H1 (cell line): ENCODE results near the gene HOXA10. TPM values are rescaled to one million over a fixed set of nuclear protein-coding genes. Genes with fewer than 3 reads are reported as not detected.

ENCODE experiments used
- EZH2 ChIP-seq: fragments of 200-600 bp; sonication (generic); IDR thresholded peaks from 2 replicates; pipeline ENCODE4 v1.7.1; 2012; ENCODE audit warnings: low read depth, mild to moderate bottlenecking, moderate library complexity, low read length, inconsistent platforms; ENCODE audit not compliant: severe bottlenecking
- polyA plus RNA-seq, 7 experiments: library from polyadenylated mRNA; depleted of rRNA in 3 of 7; stranded (reverse) in 5 of 7; unstranded in 2 of 7; fragments of >200 nt in 5 of 7; fragments of 200-250 nt in 2 of 7; gene quantifications; 1 replicate in 5 of 7; 2 replicates in 1 of 7; 4 replicates in 1 of 7; pipeline versions ENCODE4 v1.2.1 to v1.2.3, GENCODE V29; 2011 to 2013; ENCODE audit warnings: missing spikeins in 2 of 7, mixed read lengths in 2 of 7
- total RNA-seq: library from RNA; stranded (reverse); fragmentation: NEBNext Ultra II Directional; extraction: Animal tissue kit (Norgen Biotek cat#: 25700); gene quantifications from 2 replicates; pipeline ENCODE4 v1.2.1, GENCODE V29; 2021

The HOXA10 gene
- total and polyA plus RNA-seq, 2 of the 8 experiments (the other 6 are each of a cell fraction or from before 2014, with no cell fraction given) = not detected

DNA sequence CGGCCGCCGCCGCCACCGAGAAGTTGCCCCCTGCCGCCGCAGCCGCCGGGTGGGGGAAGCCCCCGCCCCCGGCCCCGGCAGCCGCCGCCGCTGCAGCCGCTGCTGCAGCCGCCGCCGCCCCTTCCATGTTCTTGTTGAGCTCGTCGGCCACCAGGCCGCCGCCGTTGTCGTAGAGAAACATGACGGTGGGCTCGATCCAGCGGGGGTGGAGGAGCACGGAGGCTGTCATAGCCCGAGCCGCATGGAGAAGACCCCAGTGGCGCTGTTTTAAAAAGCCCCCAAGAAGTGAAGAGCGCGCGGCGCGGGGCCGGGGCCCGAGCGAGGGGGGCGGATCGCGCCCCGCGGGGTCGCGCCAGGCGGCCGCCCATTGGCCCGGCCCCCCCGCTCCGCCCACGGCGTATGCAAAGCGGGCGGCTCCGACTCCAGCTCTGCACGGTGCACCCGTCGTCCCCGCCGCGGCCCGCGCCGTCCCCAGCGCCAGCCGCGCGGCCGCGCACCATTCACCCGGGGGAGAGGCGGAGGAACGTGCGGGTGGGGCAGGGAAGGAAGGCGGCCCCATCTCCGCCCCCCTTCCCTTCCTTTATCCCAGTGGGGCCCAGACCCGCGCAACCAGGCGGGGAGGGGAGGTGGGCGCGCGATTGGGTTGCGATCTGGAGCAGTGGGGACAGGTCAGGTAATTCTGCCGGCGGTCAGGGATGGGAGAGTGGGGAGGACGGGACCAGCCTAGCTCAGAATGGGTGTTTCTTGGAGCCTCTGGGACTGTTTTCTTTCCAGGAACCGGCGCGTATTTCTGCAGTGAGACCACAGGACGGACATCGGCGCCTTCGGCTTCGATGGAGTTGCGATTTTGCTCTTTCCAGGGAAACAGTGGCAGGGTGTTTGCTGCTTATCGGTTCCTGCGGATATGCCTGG, 26.0 kb upstream of the HOXA10 start, which contains the start of gene HOXA13 (continued):
- no peak for TF ChIP-seq EZH2
